GM13977 (cell line): Measurements from ENCODE around the gene CDIP1.

Experiments
- DNase-seq: peaks from one replicate; pipeline ENCODE4 v3.0.0; 2012; ENCODE audit warnings: low spot score
- CTCF ChIP-seq: IDR thresholded peaks from 2 replicates; pipeline ENCODE4 v1.5.1; 2012; ENCODE audit warnings: mild to moderate bottlenecking, control low read depth; ENCODE audit not compliant: insufficient read depth; ENCODE audit errors: extremely low read depth, missing control alignments
- in situ Hi-C: fragments of 300-500 bp; cut with MboI; formaldehyde crosslinking; loops from one replicate; pipeline ENCODE4 v1.12.0; 2022; ENCODE audit warnings: low sequenced_read_pairs, low pct_unique_long_range_greater_than_20kb, mixed read lengths, inconsistent platforms; ENCODE audit not compliant: unreplicated experiment

CDIP1 gene

GRCh38 chr16:4538350-4539235 is at the start of gene CDIP1:
TSS of gene CDIP1 (minus strand) at chr16:4538773. CDS start at chr16:4514130, 24,643 bp downstream.
- no peak for TF ChIP-seq CTCF
- in situ Hi-C loops, result no loop called here
- DNase-seq, result peak; percentile 95

GRCh38 chr16:4586291-4586690 is 47.7 kb upstream of the CDIP1 start:
- TF ChIP-seq CTCF, result no peak
- DNase-seq, result no peak
- in situ Hi-C loops, result no loop called here

- DNase-seq, result no peak
- in situ Hi-C loops, result no loop called here
These were observed 45.3 kb upstream of the CDIP1 start for GRCh38 chr16:4583906-4584305.

GRCh38 chr16:4580250-4580649 is 41.7 kb upstream of the CDIP1 start:
- TF ChIP-seq CTCF, result no peak
- no peak for DNase-seq
- in situ Hi-C loops, result no loop called here

More at GRCh38 chr16:4583906-4584305, 45.3 kb upstream of the CDIP1 start:
- no peak for TF ChIP-seq CTCF

GRCh38 chr16:4578961-4579530 is 40.5 kb upstream of the CDIP1 start:
- in situ Hi-C loops, result no loop called here
- TF ChIP-seq CTCF, result no peak
- DNase-seq, result no peak

- in situ Hi-C loops, result no loop called here
- no peak for DNase-seq
- no peak for TF ChIP-seq CTCF
These were observed 37.4 kb upstream of the CDIP1 start for GRCh38 chr16:4576008-4576407.
